Right lobe of liver (tissue), 4 donors: ENCODE data around the gene PSKH1.

Source experiments
- POLR2A ChIP-seq: fragments of 450-650 bp; IDR thresholded peaks from one replicate; pipeline ENCODE4 v1.6.1; 2017; ENCODE audit warnings: antibody characterized with exemption, mild to moderate bottlenecking
- TF ChIP-seq, protein P1 (sequence below), 4 donors: fragments of 200-600 bp in 3 of 4; fragments of 450-650 bp in 1 of 4; IDR thresholded peaks; one replicate each; pipeline versions ENCODE4 v1.5.1 to v1.8.0; 2016 to 2022; ENCODE audit warnings: antibody characterized with exemption in 4 of 4, mild to moderate bottlenecking in 2 of 4
- donor health status: DM: no; HTN: no; CAD: no.
- donor health status: DM: no; HTN: no; CAD: no.
- donor health status: DM: no; HTN: yes; CAD: no.

DNA sequence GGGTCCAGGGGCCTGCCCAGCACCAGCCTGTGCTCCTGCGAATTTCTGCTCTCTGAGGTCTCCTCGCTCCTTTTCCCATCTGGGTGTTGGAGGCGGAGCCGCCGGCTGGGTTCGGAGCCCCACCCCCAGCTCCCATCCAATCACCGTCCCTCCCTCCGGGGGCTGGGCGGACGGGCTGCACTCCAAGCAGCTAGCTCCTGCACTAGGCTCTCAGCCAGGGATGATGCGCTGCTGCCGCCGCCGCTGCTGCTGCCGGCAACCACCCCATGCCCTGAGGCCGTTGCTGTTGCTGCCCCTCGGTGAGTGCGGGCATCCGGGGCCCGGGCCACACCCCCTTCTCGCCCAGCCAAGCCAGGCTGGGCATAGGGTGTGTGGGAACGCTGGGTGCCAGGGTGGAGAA lies 8.4 kb upstream of the PSKH1 start, which contains the start of gene NRN1L:
- TF ChIP-seq, protein P1, sequence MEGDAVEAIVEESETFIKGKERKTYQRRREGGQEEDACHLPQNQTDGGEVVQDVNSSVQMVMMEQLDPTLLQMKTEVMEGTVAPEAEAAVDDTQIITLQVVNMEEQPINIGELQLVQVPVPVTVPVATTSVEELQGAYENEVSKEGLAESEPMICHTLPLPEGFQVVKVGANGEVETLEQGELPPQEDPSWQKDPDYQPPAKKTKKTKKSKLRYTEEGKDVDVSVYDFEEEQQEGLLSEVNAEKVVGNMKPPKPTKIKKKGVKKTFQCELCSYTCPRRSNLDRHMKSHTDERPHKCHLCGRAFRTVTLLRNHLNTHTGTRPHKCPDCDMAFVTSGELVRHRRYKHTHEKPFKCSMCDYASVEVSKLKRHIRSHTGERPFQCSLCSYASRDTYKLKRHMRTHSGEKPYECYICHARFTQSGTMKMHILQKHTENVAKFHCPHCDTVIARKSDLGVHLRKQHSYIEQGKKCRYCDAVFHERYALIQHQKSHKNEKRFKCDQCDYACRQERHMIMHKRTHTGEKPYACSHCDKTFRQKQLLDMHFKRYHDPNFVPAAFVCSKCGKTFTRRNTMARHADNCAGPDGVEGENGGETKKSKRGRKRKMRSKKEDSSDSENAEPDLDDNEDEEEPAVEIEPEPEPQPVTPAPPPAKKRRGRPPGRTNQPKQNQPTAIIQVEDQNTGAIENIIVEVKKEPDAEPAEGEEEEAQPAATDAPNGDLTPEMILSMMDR (IDR thresholded peaks at IDR 0.05) = no peak
- TF ChIP-seq POLR2A = no peak
